ENCODE results near the gene TRAPPC3. TPM values are rescaled to one million over a fixed set of nuclear protein-coding genes. Genes with fewer than 3 reads are reported as not detected.

Gene TRAPPC3
- total and polyA plus RNA-seq, 2 donors (not counting 1 experiment from before 2014, with no cell fraction given), result 40.5 to 42.1 TPM

GRCh38 chr1:36124404-36125128 is 24.7 kb downstream of the TRAPPC3 start:
- peaks cover 32% of the 10 kb centered on the region for H3K4me1 Mint-ChIP-seq
- ATAC-seq (ENCODE audit: low read depth), result no peak
- DNase-seq, result peak; percentile 26
- H3K79me2 ChIP-seq (ENCODE audit: control insufficient read depth, insufficient read depth, low read length), result no peaks in the 10 kb centered on the region
- H3K27me3 ChIP-seq (replicated peaks in 1 of 4; ENCODE audit: control extremely low read depth in 1 of 4, control insufficient read depth in 3 of 4, insufficient read depth in 4 of 4, low read length in 3 of 4), result peaks cover 0 to 22% (median 2%) of the 10 kb centered on the region in 4 experiments
- H3K27me3 Mint-ChIP-seq, result peaks cover 8% of the 10 kb centered on the region
- H3K4me1 ChIP-seq (ENCODE audit: control insufficient read depth in 2 of 2, insufficient read depth in 2 of 2, low read length in 2 of 2), result peaks cover 28% of the 10 kb centered on the region in 2 donors
- H3K9ac ChIP-seq (ENCODE audit: low read length), result no peak overlapping the region
- H3K9me3 ChIP-seq (ENCODE audit: control extremely low read depth in 1 of 3, control insufficient read depth in 2 of 3, insufficient read depth in 1 of 3, low read length in 2 of 3), result no peaks in the 10 kb centered on the region
- H2AFZ ChIP-seq (ENCODE audit: insufficient read depth, low read depth, low read length, poor library complexity, severe bottlenecking), result no peak overlapping the region
- H3K4me2 ChIP-seq (replicated peaks; ENCODE audit: low read depth, low read length, poor library complexity, severe bottlenecking), result peak overlapping the region; percentile 82
- H3K4me3 ChIP-seq (ENCODE audit: control extremely low read depth in 1 of 5, extremely low read depth in 1 of 5, insufficient read depth in 1 of 5, low read depth in 2 of 5, low read length in 4 of 5), result no peak overlapping the region
- no peaks in the 10 kb centered on the region for H3K9me3 Mint-ChIP-seq (ENCODE audit: insufficient read depth)
- ChIA-PET POLR2A (no interaction called here), CTCF (no interaction called here)
- intact Hi-C loops (cut with micrococcal nuclease), result no loop called here
- no peak overlapping the region for H3K27ac ChIP-seq (ENCODE audit: low read length in 2 of 2)
- WGBS (ENCODE audit: insufficient coverage), result 32% methylated on average over 40 of the region's 42 CpGs
- H3K27ac Mint-ChIP-seq, result no peak overlapping the region
- H3K4me3 Mint-ChIP-seq, result peak overlapping the region; percentile 74
- no peak for TF ChIP-seq CTCF (IDR thresholded peaks at IDR 0.05)
- no peak for TF ChIP-seq EZH2 (IDR thresholded peaks at IDR 0.05; ENCODE audit: borderline replicate concordance, insufficient read depth, low read depth, low read length, poor library complexity, severe bottlenecking)
- H4K20me1 ChIP-seq (ENCODE audit: control insufficient read depth, insufficient read depth, low read length, poor library complexity, severe bottlenecking), result no peaks in the 10 kb centered on the region
- H3K36me3 ChIP-seq (replicated peaks in 1 of 2; ENCODE audit: control extremely low read depth in 1 of 2, control insufficient read depth in 1 of 2, extremely low read depth in 1 of 2, insufficient read depth in 2 of 2, low read length in 1 of 2), result no peaks in the 10 kb centered on the region

DNA sequence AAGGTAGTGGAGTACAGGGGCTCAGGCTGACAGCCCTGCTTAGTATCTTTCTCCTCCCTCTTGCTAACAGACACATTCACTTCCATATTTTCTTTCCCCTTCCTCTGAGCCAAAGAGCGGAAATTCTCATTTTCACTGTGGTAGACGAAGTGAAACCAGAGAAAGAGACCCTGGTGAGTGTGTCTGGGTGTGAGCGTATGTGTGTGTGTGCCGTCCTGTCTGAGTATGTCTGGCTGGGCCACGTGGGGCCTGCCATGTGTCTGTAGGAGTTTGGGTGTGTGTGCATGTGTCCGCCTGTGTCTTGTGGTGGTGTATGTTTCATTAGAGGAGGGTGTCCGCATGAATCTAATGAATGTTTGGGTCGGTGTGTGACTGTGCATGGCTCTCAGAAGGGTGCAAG is 25.9 kb downstream of the TRAPPC3 start:
- Histone ChIP-seq H3K4me1 (ENCODE audit: control insufficient read depth in 2 of 2, insufficient read depth in 2 of 2, low read length in 2 of 2) (peaks cover 28% of the 10 kb centered on the region in 2 donors), H3K9me3 (ENCODE audit: control extremely low read depth in 1 of 3, control insufficient read depth in 2 of 3, insufficient read depth in 1 of 3, low read length in 2 of 3) (no peaks in the 10 kb centered on the region), H4K20me1 (ENCODE audit: control insufficient read depth, insufficient read depth, low read length, poor library complexity, severe bottlenecking) (no peaks in the 10 kb centered on the region), H3K36me3 (replicated peaks in 1 of 2; ENCODE audit: control extremely low read depth in 1 of 2, control insufficient read depth in 1 of 2, extremely low read depth in 1 of 2, insufficient read depth in 2 of 2, low read length in 1 of 2) (no peaks in the 10 kb centered on the region), H2AFZ (ENCODE audit: insufficient read depth, low read depth, low read length, poor library complexity, severe bottlenecking) (peak overlapping the region; percentile 59), H3K4me2 (replicated peaks; ENCODE audit: low read depth, low read length, poor library complexity, severe bottlenecking) (peak overlapping the region; percentile 74), H3K27ac (ENCODE audit: low read length in 2 of 2) (peak overlapping the region in 1 of 2 donors; percentile 53), H3K27me3 (replicated peaks in 1 of 4; ENCODE audit: control extremely low read depth in 1 of 4, control insufficient read depth in 3 of 4, insufficient read depth in 4 of 4, low read length in 3 of 4) (peaks cover 0 to 22% (median 2%) of the 10 kb centered on the region in 4 experiments), H3K9ac (ENCODE audit: low read length) (peak overlapping the region; percentile 49), H3K79me2 (ENCODE audit: control insufficient read depth, insufficient read depth, low read length) (no peaks in the 10 kb centered on the region), H3K4me3 (ENCODE audit: control extremely low read depth in 1 of 5, extremely low read depth in 1 of 5, insufficient read depth in 1 of 5, low read depth in 2 of 5, low read length in 4 of 5) (peak overlapping the region in 2 of 5 experiments; percentile 27 to 31)
- DNase-seq (peak; percentile 79), ATAC-seq (ENCODE audit: low read depth) (peak; percentile 75)
- TF ChIP-seq CTCF (IDR thresholded peaks at IDR 0.05) (no peak), EZH2 (IDR thresholded peaks at IDR 0.05; ENCODE audit: borderline replicate concordance, insufficient read depth, low read depth, low read length, poor library complexity, severe bottlenecking) (no peak)
- intact Hi-C loops (cut with micrococcal nuclease), result no loop called here
- H3K27ac Mint-ChIP-seq, result peak overlapping the region; percentile 68
- ChIA-PET POLR2A (no interaction called here), CTCF (no interaction called here)
- H3K9me3 Mint-ChIP-seq (ENCODE audit: insufficient read depth), result no peaks in the 10 kb centered on the region
- peaks cover 8% of the 10 kb centered on the region for H3K27me3 Mint-ChIP-seq
- peak overlapping the region; percentile 79 for H3K4me3 Mint-ChIP-seq
- 24% methylated on average over 8 of the region's 8 CpGs for WGBS (ENCODE audit: insufficient coverage)
- peaks cover 32% of the 10 kb centered on the region for H3K4me1 Mint-ChIP-seq
